Measurements from ENCODE around the gene ACTL6A.

DNA sequence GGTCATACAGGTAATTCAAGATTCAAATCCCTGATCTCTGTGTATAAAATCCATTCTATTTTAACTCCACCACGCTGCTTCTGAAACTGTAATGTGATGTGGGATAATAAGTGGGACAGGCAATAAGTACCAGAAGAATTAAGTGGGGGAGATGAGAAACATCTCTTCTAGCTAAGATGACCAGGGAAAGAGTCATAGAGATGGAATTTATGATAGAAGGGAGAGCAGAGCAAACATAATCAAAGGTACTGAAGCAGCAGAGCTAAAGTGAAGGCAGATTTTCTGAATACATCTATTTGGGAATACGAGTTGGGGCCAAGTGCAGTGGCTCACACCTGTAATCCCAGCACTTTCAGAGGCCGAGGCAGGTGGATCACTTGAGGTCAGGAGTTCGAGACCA is 36.8 kb downstream of the ACTL6A start:
- no peak for TF ChIP-seq ESRRA (IDR thresholded peaks at IDR 0.05; ENCODE audit: borderline replicate concordance, low read length)
- no peak for TF ChIP-seq POLR2A (IDR thresholded peaks at IDR 0.05; ENCODE audit: low read length)
- TF ChIP-seq MAFK (IDR thresholded peaks at IDR 0.05; ENCODE audit: partially characterized antibody), result no peak
- TF ChIP-seq KDM5A (IDR thresholded peaks at IDR 0.05), result no peak
- TF ChIP-seq CTCF (IDR thresholded peaks at IDR 0.05), result no peak
- no peak for TF ChIP-seq CHD4 (IDR thresholded peaks at IDR 0.05; ENCODE audit: borderline replicate concordance)

Measured in A549 (cell line).